IPS-20b (cell line): ENCODE data around the gene PALB2.

ENCODE experiments used
- H3K27ac ChIP-seq: one replicate; pipeline ENCODE4 v1.5.1; 2013; ENCODE audit warnings: low read length
- H3K27me3 ChIP-seq: 2 replicates; pipeline ENCODE4 v1.6.1; 2013; ENCODE audit warnings: mild to moderate bottlenecking, low read length, inconsistent platforms; ENCODE audit not compliant: insufficient read depth
- H3K36me3 ChIP-seq: 2 replicates; pipeline ENCODE4 v1.6.1; 2013; ENCODE audit warnings: low read depth, mild to moderate bottlenecking, inconsistent platforms, low read length, moderate library complexity; ENCODE audit not compliant: insufficient read depth
- H3K4me1 ChIP-seq: 2 replicates; pipeline ENCODE4 v1.6.1; 2013; ENCODE audit warnings: mild to moderate bottlenecking, control low read depth, inconsistent platforms, low read length, moderate library complexity; ENCODE audit not compliant: insufficient read depth
- H3K4me3 ChIP-seq: 2 replicates; pipeline ENCODE4 v1.5.1; 2013; ENCODE audit warnings: mild to moderate bottlenecking, low read length, inconsistent platforms
- H3K9ac ChIP-seq: 2 replicates; pipeline ENCODE4 v1.6.1; 2013; ENCODE audit warnings: low read depth, mild to moderate bottlenecking, inconsistent platforms, low read length, moderate library complexity
- H3K9me3 ChIP-seq: 2 replicates; pipeline ENCODE4 v1.6.1; 2013; ENCODE audit warnings: mild to moderate bottlenecking, low read depth, low read length, inconsistent platforms; ENCODE audit not compliant: insufficient read depth

Gene PALB2

DNA sequence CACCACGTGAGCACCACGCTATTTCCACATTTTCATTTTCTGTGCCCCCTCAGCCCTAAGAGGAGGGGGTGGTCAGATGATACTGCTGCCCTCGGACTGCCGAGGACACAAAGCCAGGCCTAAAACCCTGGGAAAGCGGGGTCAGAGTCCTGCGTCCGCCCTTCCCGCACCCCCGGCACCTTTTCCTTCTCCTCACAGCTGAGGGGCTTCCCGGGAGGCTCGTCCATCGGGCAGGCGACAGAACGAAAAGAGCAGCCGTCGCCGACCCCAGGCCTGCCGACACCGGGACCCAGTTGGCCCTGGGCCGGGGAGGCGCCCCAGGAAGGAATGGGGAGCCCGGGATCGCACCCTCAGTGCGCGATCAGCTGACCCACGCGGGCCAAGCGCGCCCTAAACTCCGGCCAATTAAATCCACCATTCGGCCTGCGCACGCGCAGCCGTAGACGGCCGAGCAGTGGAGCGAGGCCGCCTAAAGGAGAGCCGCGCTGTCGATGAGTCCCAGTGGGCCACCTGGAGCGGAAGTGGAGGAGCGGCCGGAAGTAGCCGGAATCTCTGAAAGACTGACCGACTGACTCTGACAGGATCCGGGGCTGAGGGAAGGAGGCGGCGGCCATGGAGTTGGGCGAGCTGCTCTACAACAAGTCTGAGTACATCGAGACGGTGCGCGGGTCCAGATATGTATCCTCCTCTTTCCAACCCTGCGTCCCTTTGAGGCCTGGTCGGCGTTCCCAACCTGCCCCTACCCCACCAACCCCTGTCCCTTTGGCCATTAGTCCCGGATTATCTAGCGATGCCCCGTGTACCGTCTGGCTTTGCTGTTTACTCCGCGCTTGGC is at the start of gene PALB2, which contains the start of gene DCTN5:
TSS of gene PALB2 (minus strand) at position 380 of the 835 bp plus-strand sequence. CDS start at position 227, 153 bp downstream.
TSS of gene DCTN5 (plus strand) at position 536 of the 835 bp plus-strand sequence. CDS start at position 613, 77 bp downstream.
- Histone ChIP-seq H3K4me1 (0 out of 2 replicates have a peak, but pooled peaks cover 3% of the 10 kb centered on the region), H3K27ac (peak within 1 kb of the TSS; percentile 99), H3K9ac (peak within 1 kb of the TSS; percentile 100), H3K36me3 (peaks cover 54% of the 10 kb centered on the region), H3K27me3 (no peaks in the 10 kb centered on the region), H3K9me3 (no peaks in the 10 kb centered on the region), H3K4me3 (peak within 1 kb of the TSS; percentile 100)

DNA sequence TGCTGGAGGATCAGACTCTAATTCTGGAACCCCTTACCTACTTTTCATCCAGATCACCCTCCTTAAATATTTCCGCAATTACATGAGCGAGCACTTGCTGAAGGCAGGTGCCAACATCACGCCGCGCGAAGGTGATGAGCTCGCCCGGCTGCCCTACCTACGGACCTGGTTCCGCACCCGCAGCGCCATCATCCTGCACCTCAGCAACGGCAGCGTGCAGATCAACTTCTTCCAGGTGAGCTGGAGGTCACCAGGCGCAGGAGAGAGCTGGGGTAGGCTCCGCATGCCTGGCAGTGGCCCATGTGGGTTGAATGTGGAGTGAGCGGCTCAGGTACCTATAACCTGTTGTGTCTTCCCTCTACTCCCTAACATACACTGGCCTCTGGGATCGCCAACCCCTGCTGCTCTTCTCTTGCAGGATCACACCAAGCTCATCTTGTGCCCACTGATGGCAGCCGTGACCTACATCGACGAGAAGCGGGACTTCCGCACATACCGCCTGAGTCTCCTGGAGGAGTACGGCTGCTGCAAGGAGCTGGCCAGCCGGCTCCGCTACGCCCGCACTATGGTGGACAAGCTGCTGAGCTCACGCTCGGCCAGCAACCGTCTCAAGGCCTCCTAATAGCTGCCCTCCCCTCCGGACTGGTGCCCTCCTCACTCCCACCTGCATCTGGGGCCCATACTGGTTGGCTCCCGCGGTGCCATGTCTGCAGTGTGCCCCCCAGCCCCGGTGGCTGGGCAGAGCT is 48.5 kb upstream of the PALB2 start:
- Histone ChIP-seq H3K4me3 (no peak overlapping the region), H3K36me3 (peaks cover 79% of the 10 kb centered on the region), H3K9ac (no peak overlapping the region), H3K27ac (no peak overlapping the region), H3K27me3 (no peaks in the 10 kb centered on the region), H3K4me1 (no peaks in the 10 kb centered on the region), H3K9me3 (no peaks in the 10 kb centered on the region)

DNA sequence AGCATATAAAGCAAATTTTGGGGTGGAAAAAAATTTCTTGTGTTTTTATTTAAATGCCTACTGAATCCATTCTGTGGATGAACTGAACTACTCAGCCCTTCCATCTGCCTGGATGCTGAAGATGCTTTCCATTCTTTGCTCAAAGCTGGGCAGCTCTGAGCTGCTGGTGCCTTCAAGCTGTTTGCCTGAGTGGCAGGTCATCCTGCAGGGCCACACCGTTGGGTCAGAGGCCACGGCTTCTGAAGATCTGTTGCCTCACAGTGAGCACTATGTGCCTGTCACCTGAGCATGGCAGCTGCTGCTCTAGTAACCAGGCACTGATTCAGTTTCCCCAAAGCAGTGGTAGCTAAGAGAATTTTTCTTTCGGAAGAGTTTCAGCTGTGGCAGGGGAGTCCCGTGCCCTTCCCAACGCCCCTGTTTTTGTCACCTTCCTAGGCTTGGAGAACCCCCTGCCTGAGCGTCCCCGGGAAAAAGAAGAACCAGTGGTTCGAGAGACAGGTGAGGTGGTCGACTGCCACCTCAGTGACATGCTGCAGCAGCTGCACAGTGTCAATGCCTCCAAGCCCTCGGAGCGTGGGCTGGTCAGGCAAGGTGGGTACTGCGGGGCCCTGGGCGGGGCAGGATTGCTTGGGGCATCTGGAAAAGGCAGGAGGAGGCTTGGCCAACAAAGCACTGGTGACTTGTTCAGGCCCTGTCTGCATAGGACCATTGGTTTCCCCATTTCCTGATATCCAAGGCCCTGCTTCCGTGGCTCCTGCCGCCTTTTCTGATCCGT is 46.1 kb upstream of the PALB2 start:
- H3K4me1 ChIP-seq: no peaks in the 10 kb centered on the region
- H3K36me3 ChIP-seq: peaks cover 99% of the 10 kb centered on the region
- no peaks in the 10 kb centered on the region for H3K9me3 ChIP-seq
- no peak overlapping the region for H3K4me3 ChIP-seq
- no peak overlapping the region for H3K9ac ChIP-seq
- no peak overlapping the region for H3K27ac ChIP-seq
- no peaks in the 10 kb centered on the region for H3K27me3 ChIP-seq

DNA sequence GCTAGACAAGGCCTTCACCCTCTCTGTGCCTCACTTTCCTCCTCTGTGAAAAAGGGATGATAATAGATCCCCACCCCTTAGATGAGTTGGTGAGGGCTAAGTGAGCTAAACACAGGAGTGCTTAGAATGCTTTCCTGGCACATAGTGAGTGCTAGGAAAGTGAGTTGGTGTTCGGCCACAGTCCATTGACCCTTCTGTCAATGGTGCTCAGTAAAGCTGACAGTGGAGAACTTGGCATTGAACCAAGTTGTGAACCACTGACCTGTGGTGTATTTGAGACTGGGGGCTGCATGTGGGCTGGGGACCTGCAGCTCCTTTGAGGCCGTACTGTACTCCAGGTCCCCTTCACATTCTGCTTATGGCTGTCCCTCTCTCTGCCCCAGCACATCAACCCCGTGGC is 42.4 kb upstream of the PALB2 start:
- no peaks in the 10 kb centered on the region for H3K9me3 ChIP-seq
- no peak overlapping the region for H3K27ac ChIP-seq
- H3K27me3 ChIP-seq: no peaks in the 10 kb centered on the region
- peaks cover 93% of the 10 kb centered on the region for H3K36me3 ChIP-seq
- peaks cover 8% of the 10 kb centered on the region; the same call in 1 of the 2 replicates for H3K4me1 ChIP-seq
- no peak overlapping the region for H3K9ac ChIP-seq
- H3K4me3 ChIP-seq: no peak overlapping the region

DNA sequence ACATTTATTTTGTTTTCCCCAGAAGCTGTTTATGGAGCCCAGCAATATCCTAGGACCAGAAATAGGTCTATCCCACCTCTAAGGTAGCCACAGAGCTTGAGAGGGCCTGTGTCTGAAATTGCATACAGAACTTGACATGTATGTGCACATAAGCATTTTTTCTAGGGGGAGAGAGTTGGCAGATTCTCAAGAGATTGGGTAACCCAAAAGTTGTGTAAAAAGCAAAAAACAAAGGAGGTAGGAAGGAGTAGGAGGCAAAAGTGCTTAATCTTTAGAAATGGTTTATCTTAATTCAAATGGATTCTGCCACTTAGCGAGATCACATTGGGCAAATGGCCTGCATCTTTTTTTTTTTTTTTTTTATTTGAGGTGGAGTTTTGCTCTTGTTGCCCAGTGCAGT is 41.1 kb upstream of the PALB2 start:
- Histone ChIP-seq H3K9ac (no peak overlapping the region), H3K9me3 (no peaks in the 10 kb centered on the region), H3K4me1 (peaks cover 8% of the 10 kb centered on the region; the same call in 1 of the 2 replicates), H3K27ac (no peak overlapping the region), H3K36me3 (peaks cover 80% of the 10 kb centered on the region), H3K4me3 (no peak overlapping the region), H3K27me3 (no peaks in the 10 kb centered on the region)

DNA sequence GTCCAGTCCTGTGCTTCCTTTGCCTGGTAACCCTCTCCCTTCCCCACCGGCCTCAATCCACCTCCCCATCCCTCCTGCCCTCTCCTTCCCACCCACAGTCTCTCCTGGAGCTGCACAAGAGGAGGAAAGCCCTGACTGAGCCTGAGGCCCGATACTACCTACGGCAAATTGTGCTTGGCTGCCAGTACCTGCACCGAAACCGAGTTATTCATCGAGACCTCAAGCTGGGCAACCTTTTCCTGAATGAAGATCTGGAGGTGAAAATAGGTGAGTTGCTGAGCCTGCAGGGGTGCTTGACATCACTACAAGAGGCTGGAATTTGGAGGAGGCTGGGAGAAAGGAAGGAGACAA is 38.9 kb upstream of the PALB2 start:
- H3K4me1 ChIP-seq: peaks cover 8% of the 10 kb centered on the region; the same call in 1 of the 2 replicates
- peak overlapping the region; percentile 86 for H3K27ac ChIP-seq
- peaks cover 58% of the 10 kb centered on the region for H3K36me3 ChIP-seq
- no peaks in the 10 kb centered on the region for H3K27me3 ChIP-seq
- H3K9me3 ChIP-seq: no peaks in the 10 kb centered on the region
- H3K4me3 ChIP-seq: peak overlapping the region; percentile 100
- H3K9ac ChIP-seq: peak overlapping the region; percentile 99

DNA sequence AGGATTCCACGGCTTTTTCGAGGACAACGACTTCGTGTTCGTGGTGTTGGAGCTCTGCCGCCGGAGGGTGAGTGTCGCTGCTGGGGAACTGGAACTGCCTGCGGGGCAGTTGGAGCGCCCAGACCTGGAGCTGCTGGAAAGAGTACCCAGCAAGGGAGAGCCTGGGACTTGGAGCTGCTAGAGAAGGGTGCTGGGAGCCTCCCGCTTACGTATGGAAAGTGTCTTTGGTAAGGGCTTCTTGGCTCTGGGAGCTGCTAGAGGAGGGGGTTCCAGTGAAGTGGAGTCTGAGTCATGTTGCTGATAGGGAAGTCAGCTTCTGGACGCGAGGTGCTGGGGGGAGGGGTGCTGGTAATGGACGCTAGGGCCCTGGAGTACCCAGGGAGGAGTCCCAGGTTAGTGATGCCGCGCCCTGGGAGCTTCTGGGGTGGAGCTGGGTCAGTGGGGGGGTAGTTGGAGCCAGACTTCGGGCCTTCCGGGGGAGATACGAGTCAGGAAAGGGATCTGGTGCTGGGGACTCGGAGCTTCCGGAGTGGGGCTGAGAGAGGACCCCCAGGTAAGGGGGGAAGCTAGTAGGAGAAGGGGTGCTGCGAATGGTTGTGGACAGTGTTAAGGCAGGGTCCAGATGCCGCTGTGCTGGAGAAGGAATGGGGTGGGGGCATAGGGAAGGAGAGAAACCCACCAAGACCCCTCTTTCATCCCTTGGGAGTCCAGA is 38.3 kb upstream of the PALB2 start:
- Histone ChIP-seq H3K27me3 (no peaks in the 10 kb centered on the region), H3K9ac (peak overlapping the region; percentile 99), H3K27ac (peak overlapping the region; percentile 86), H3K4me1 (peaks cover 8% of the 10 kb centered on the region; the same call in 1 of the 2 replicates), H3K4me3 (peak overlapping the region; percentile 100), H3K36me3 (peaks cover 53% of the 10 kb centered on the region), H3K9me3 (no peaks in the 10 kb centered on the region)

DNA sequence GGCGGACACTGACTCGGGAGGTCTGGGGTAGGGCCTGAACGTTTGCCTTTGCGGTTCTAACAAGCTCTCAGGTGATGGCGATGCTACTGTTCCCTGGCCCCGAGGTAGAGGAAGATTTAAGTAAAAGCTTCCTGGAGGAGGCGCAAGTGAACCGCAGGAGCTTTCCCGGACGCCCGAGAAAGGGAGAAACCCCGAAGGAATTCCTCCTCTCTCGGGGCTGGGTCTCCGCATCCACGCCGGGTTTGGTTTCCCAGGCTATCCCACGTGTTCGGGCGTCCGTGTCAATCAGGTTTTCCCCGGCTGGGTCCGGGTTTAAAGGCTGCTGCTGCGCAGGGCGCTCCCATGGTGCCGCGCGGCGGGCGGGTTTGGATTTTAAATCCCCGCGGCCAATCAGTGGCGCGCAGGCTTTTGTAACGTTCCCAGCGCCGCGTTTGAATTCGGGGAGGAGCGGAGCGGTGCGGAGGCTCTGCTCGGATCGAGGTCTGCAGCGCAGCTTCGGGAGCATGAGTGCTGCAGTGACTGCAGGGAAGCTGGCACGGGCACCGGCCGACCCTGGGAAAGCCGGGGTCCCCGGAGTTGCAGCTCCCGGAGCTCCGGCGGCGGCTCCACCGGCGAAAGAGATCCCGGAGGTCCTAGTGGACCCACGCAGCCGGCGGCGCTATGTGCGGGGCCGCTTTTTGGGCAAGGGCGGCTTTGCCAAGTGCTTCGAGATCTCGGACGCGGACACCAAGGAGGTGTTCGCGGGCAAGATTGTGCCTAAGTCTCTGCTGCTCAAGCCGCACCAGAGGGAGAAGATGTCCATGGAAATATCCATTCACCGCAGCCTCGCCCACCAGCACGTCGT is 37.5 kb upstream of the PALB2 start, which contains the start of gene PLK1:
TSS of gene PLK1 (plus strand) at position 460 of the 844 bp plus-strand sequence. CDS start at position 504, 44 bp downstream.
- Histone ChIP-seq H3K36me3 (peaks cover 52% of the 10 kb centered on the region), H3K4me3 (peak within 1 kb of the TSS; percentile 100), H3K9ac (peak within 1 kb of the TSS; percentile 99), H3K4me1 (peaks cover 8% of the 10 kb centered on the region; the same call in 1 of the 2 replicates), H3K27ac (peak within 1 kb of the TSS; percentile 86), H3K27me3 (no peaks in the 10 kb centered on the region), H3K9me3 (no peaks in the 10 kb centered on the region)

DNA sequence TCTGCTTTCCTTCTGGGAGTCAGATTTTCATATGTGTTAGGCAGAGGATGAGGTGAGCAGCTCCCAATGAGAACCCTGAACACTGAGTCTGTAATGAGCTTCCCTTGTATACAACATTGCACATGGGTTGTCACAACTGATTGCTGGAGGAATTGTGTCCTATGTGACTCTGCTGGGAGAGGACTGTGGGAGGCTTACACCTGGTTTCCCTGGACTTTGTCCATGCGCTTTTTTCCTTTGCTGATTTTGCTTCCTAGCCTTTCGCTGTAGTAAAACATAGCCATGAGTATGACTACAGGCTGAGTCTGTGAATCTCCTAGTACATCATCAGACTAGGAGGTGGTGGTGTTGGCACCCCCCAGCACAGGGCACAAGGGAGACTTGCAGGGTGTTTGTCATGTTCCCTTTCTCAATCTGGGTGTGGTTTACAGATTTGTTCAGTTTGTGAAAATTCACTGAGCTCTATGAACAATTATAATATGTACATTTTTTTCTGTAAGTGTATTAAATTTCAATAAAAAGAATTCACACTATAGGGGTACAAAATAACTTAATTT is 35.9 kb upstream of the PALB2 start:
- Histone ChIP-seq H3K4me1 (peaks cover 8% of the 10 kb centered on the region; the same call in 1 of the 2 replicates), H3K9ac (no peak overlapping the region), H3K36me3 (peaks cover 44% of the 10 kb centered on the region), H3K27me3 (no peaks in the 10 kb centered on the region), H3K27ac (no peak overlapping the region), H3K4me3 (no peak overlapping the region), H3K9me3 (no peaks in the 10 kb centered on the region)

DNA sequence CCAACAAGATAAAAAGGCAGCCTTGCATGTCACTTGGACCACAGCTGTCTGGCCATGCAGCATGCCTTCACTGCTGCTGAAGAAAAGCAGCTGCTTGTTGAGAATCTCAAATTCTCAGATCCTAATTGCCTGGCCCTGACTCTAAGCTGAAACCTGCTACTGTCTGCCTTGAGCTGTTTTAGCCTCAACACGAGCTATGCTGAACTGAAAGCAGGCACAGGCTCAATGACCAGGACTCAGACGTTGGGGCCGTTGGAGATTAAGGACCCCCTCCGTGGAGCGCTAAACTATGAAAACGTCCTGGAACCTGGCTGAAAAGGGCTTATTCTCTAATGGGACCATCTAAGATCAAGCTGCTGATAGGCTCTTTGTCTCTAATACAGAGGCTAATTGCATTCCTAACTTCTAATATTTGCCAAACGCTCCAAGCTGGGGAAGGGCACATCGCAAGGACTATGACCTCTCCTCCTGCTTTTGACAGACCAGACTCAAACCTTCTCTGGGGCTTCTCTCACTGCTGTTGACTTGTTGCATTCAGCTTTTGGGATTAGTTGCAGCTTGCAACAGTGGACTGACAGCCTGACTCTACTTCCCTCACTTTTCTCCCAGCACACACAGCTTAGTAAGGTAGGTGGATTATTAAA is 33.0 kb upstream of the PALB2 start:
- no peaks in the 10 kb centered on the region for H3K9me3 ChIP-seq
- H3K27me3 ChIP-seq: no peaks in the 10 kb centered on the region
- no peak overlapping the region for H3K27ac ChIP-seq
- H3K36me3 ChIP-seq: peaks cover 41% of the 10 kb centered on the region
- no peak overlapping the region for H3K4me3 ChIP-seq
- no peaks in the 10 kb centered on the region for H3K4me1 ChIP-seq
- H3K9ac ChIP-seq: no peak overlapping the region
